Heart right ventricle (tissue), 16 donors: ENCODE results near the gene GNPDA1. TPM values are rescaled to one million over a fixed set of nuclear protein-coding genes. Genes with fewer than 3 reads are reported as not detected.
A peak's percentile ranks its signal among the peaks of the same experiment; 100 is the strongest.

ENCODE experiments used
- ATAC-seq, 8 donors: fragments of 200-7000 bp; cut with Tn5 transposase; one replicate each; pipeline ENCODE4 v1.9.1; 2020; ENCODE audit warnings: mild to moderate bottlenecking in 8 of 8, moderate library complexity in 8 of 8, moderate number of reproducible peaks in 1 of 8
- DNase-seq, 2 donors: peaks; one replicate each; pipeline ENCODE4 v3.0.0-alpha.2; 2020
- H3K27ac ChIP-seq, 10 donors: fragments of 200-600 bp; sonication (generic) in 2 of 10; one replicate each; pipeline versions ENCODE4 v1.5.0 to v1.8.0; 2020 to 2022; ENCODE audit warnings: mild to moderate bottlenecking in 3 of 10
- H3K27me3 ChIP-seq, 7 donors: fragments of 200-600 bp; one replicate each; pipeline ENCODE4 v1.8.0; 2021 to 2022; ENCODE audit warnings: mild to moderate bottlenecking in 2 of 7
- H3K36me3 ChIP-seq, 9 donors: fragments of 200-600 bp; sonication (generic) in 1 of 9; one replicate each; pipeline versions ENCODE4 v1.5.0 to v1.8.0; 2020 to 2022; ENCODE audit warnings: mild to moderate bottlenecking in 2 of 9
- H3K4me1 ChIP-seq, 9 donors: fragments of 200-600 bp; sonication (generic) in 1 of 9; one replicate each; pipeline versions ENCODE4 v1.5.0 to v1.8.0; 2020 to 2022; ENCODE audit warnings: mild to moderate bottlenecking in 4 of 9
- H3K4me3 ChIP-seq, 10 donors: fragments of 200-600 bp; sonication (generic) in 2 of 10; one replicate each; pipeline versions ENCODE4 v1.5.0 to v1.8.0; 2020 to 2022; ENCODE audit warnings: mild to moderate bottlenecking in 7 of 10, moderate library complexity in 2 of 10
- H3K9me3 ChIP-seq, 11 donors: fragments of 200-600 bp in 10 of 11; sonication (generic) in 2 of 11; one replicate each; pipeline versions ENCODE4 v1.5.0 to v1.8.0; 2013 to 2022; ENCODE audit warnings: mild to moderate bottlenecking in 2 of 11, control low read depth in 1 of 11, moderate library complexity in 1 of 11
- CTCF ChIP-seq, 9 donors: fragments of 200-600 bp; sonication (generic) in 2 of 9; IDR thresholded peaks; one replicate each; pipeline versions ENCODE4 v1.5.0 to v1.8.0; 2021 to 2022; ENCODE audit warnings: antibody characterized with exemption in 9 of 9, mild to moderate bottlenecking in 5 of 9, moderate library complexity in 1 of 9
- WGBS, 2 donors: extraction: QIAGEN DNeasy Blood & Tissue Kit; methylation state at CpG; one replicate each; pipeline ENCODE4 v1.1.7; 2013; ENCODE audit warnings: inconsistent platforms in 1 of 2; 5-methylcytosine and 5-hydroxymethylcytosine counted together
- intact Hi-C, 10 donors: fragments of 100-400 bp; cut with DNase I; formaldehyde crosslinking; loops; one replicate each; pipeline versions ENCODE4 v1.11.1 to v1.14.2; 2022
- polyA plus RNA-seq, 2 donors: library from polyadenylated mRNA; stranded (reverse); fragments of 200-250 nt; gene quantifications; one replicate each; pipeline ENCODE4 v1.2.3, GENCODE V29; 2013
- total RNA-seq, 10 donors: library from RNA; stranded (reverse); fragmentation: NEBNext Ultra II Directional in 3 of 10; extraction: Animal tissue kit (Norgen Biotek cat#: 25700) in 3 of 10; gene quantifications; one replicate each; pipeline versions ENCODE4 v1.2.1 to v1.2.4, GENCODE V29; 2021 to 2023
- donor health status: Arrhythmogenic right ventricular cardiomyopathy.
- donor health status: ischemic (EF 13 %, LVEDD 7.1; RV severe dilation, severe dysfunction).
- donor health status: healthy with polysubstance abuse.
- donor health status: DM: no; HTN: yes; CAD: no.
- donor health status: DM: no; HTN: no; CAD: no.
- donor health status: ischemic (EF 25% LVEDD 6.9; RV normal size, moderate dysfunction).
- donor health status: ischemic (EF 25% LVEDD 5.7; RV mildly dilated, moderate dysfunction).
- donor health status: healthy.
- donor health status: DM: yes; HTN: yes; CAD: no.
- donor health status: Ischemic cardiomyopathy.
- donor health status: ischemic (EF 35%, LVEDD 5.7; RV mildly dilated, moderate dysfunction).
- donor health status: nonischemic (EF 11% LVEDD 7.7; RV severe dilation, severe dysfunction).
- donor health status: DM: yes; HTN: yes; CAD: no.
- donor health status: PGD.
- donor health status: ischemic (EF 29% LVEDD 5.4; RV normal size, mild dysfunction).
- donor health status: nonischemic (EF 23%, LVEDD 6.1; RV moderate dilation, normal function).

The GNPDA1 gene
- total and polyA plus RNA-seq, 12 donors, result 11.6 to 24.3 (median 20.3) TPM

GRCh38 chr5:141963701-141964100 is 49.1 kb downstream of the GNPDA1 start:
- DNase-seq, result no peak
- Histone ChIP-seq H3K36me3 (no peaks in the 10 kb centered on the region), H3K27ac (no peak overlapping the region), H3K4me1 (peaks cover 5 to 34% (median 26%) of the 10 kb centered on the region in 9 donors), H3K4me3 (no peak overlapping the region), H3K9me3 (no peaks in the 10 kb centered on the region), H3K27me3 (no peaks in the 10 kb centered on the region)
- intact Hi-C loops, result loop anchor here in 8 of 10 donors (2.0 to 10.0 kb wide), 9 partner anchors 41 to 273 kb away; partner anchors contain the start of gene DELE1 (in 1 of the 8)
- ATAC-seq, result no peak
- 58 to 66% methylated on average over 3 of the region's 3 CpGs for WGBS, 2 donors
- TF ChIP-seq CTCF (IDR thresholded peaks at IDR 0.05), result no peak

- ATAC-seq (no peak), DNase-seq (no peak)
- Histone ChIP-seq H3K36me3 (no peaks in the 10 kb centered on the region), H3K27ac (peak overlapping the region in 1 of 10 donors; percentile 72), H3K4me1 (peaks cover 5 to 50% (median 41%) of the 10 kb centered on the region in 9 donors), H3K9me3 (no peaks in the 10 kb centered on the region), H3K27me3 (no peaks in the 10 kb centered on the region), H3K4me3 (no peak overlapping the region)
- 85 to 91% methylated on average over 3 of the region's 3 CpGs for WGBS, 2 donors
- intact Hi-C loops, result loop anchor here in 8 of 10 donors (2.0 to 10.0 kb wide), 9 partner anchors 39 to 271 kb away; partner anchors contain the start of gene DELE1 (in 1 of the 8)
- TF ChIP-seq CTCF (IDR thresholded peaks at IDR 0.05), result no peak
Measured at GRCh38 chr5:141961466-141961865, 51.4 kb downstream of the GNPDA1 start.

GRCh38 chr5:141960449-141961323 is 52.1 kb downstream of the GNPDA1 start:
- TF ChIP-seq CTCF (IDR thresholded peaks at IDR 0.05), result peak; percentile 86 to 95 (median 91)
- Histone ChIP-seq H3K27me3 (no peaks in the 10 kb centered on the region), H3K4me3 (no peak overlapping the region), H3K36me3 (no peaks in the 10 kb centered on the region), H3K27ac (peak overlapping the region in 8 of 10 donors; percentile 36 to 89 (median 82)), H3K9me3 (no peaks in the 10 kb centered on the region), H3K4me1 (peaks cover 5 to 55% (median 41%) of the 10 kb centered on the region in 9 donors)
- ATAC-seq (peak; percentile 78 to 87 (median 82)), DNase-seq (peak; percentile 86 to 92)
- 26 to 29% methylated on average over 14 of the region's 14 CpGs for WGBS, 2 donors
- intact Hi-C loops, result loop anchor here in 9 of 10 donors (1.0 to 10.0 kb wide), 11 partner anchors 38 to 295 kb away; partner anchors contain the start of gene DELE1 (in 1 of the 9)

- H3K4me3 ChIP-seq, result no peak overlapping the region
- DNase-seq (no peak), ATAC-seq (peak in 2 of 8 donors; percentile 27 to 41)
- peak overlapping the region in 8 of 10 donors; percentile 36 to 89 (median 82) for H3K27ac ChIP-seq
- peaks cover 5 to 60% (median 44%) of the 10 kb centered on the region in 9 donors for H3K4me1 ChIP-seq
- intact Hi-C loops, result loop anchor here in 9 of 10 donors (1.0 to 10.0 kb wide), 11 partner anchors 38 to 295 kb away; partner anchors contain the start of gene DELE1 (in 1 of the 9)
- WGBS, 2 donors, result 49 to 55% methylated on average over 10 of the region's 10 CpGs
- H3K27me3 ChIP-seq, result no peaks in the 10 kb centered on the region
- H3K9me3 ChIP-seq, result no peaks in the 10 kb centered on the region
- TF ChIP-seq CTCF (IDR thresholded peaks at IDR 0.05), result peak in 6 of 9 donors; percentile 28 to 49 (median 36)
- peaks cover 0 to 2% (median 0%) of the 10 kb centered on the region in 9 donors for H3K36me3 ChIP-seq
Measured at GRCh38 chr5:141960018-141960417, 52.8 kb downstream of the GNPDA1 start.
